ENCODE data around the gene FCGR3B.
"Not testable (repeated sequence)": the region's sequence is repeated elsewhere in the genome, so short reads cannot be mapped to it uniquely, and the experiment has no call there.

DNA sequence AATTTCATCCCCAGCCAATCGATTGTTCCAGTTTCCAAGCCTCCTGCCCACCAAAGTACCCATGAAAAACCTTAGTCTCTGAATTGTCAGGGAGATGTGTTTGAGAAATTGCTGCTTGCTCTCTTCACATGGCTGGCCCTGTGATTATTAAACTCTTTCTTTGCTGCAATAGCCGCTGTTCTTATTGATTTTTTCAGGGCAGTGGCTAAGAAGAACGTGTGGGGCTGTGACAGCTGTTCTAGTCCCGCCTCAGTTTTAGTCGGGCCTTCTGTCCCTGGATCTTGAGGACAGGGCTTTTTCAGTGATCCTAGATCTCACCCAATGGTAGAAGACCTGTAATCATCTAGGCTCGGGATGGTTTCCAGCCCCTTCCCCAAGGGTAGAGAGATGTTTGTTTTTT, 23.0 kb upstream of the FCGR3B start:
- TF ChIP-seq, protein P1, sequence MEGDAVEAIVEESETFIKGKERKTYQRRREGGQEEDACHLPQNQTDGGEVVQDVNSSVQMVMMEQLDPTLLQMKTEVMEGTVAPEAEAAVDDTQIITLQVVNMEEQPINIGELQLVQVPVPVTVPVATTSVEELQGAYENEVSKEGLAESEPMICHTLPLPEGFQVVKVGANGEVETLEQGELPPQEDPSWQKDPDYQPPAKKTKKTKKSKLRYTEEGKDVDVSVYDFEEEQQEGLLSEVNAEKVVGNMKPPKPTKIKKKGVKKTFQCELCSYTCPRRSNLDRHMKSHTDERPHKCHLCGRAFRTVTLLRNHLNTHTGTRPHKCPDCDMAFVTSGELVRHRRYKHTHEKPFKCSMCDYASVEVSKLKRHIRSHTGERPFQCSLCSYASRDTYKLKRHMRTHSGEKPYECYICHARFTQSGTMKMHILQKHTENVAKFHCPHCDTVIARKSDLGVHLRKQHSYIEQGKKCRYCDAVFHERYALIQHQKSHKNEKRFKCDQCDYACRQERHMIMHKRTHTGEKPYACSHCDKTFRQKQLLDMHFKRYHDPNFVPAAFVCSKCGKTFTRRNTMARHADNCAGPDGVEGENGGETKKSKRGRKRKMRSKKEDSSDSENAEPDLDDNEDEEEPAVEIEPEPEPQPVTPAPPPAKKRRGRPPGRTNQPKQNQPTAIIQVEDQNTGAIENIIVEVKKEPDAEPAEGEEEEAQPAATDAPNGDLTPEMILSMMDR (IDR thresholded peaks at IDR 0.05): not testable (repeated sequence)
- not testable (repeated sequence) for TF ChIP-seq EZH2 (IDR thresholded peaks at IDR 0.05; ENCODE audit: borderline replicate concordance, insufficient read depth, low read depth, low read length, poor library complexity, severe bottlenecking)
